K562 (cell line): ENCODE measurements around the gene PYROXD2. TPM values are rescaled to one million over a fixed set of nuclear protein-coding genes. Genes with fewer than 3 reads are reported as not detected.
A peak's percentile ranks its signal among the peaks of the same experiment; 100 is the strongest.

Experiments used
- CREB1 ChIP-seq, 2 experiments: sonication (generic) in 1 of 2; formaldehyde crosslinking in 1 of 2; IDR thresholded peaks; 2 replicates each; pipeline versions ENCODE4 v1.6.1 to v1.8.0; 2012 to 2022; ENCODE audit warnings: inconsistent platforms in 1 of 2, mild to moderate bottlenecking in 1 of 2, missing genetic modification reagents in 1 of 2, moderate library complexity in 1 of 2
- ELK1 ChIP-seq: sonication (generic); formaldehyde crosslinking; IDR thresholded peaks from 2 replicates; pipeline ENCODE4 v1.8.1; 2022; ENCODE audit warnings: missing genetic modification reagents
- IRF1 ChIP-seq: sonication (generic); formaldehyde crosslinking; IDR thresholded peaks from 2 replicates; pipeline ENCODE4 v1.8.0; 2022; ENCODE audit warnings: missing genetic modification reagents, mild to moderate bottlenecking, borderline replicate concordance
- KLF16 ChIP-seq: IDR thresholded peaks from 2 replicates; pipeline ENCODE4 v1.6.1; 2016; ENCODE audit warnings: antibody characterized with exemption
- MNT ChIP-seq, 2 experiments: fragments of 450-650 bp; conservative IDR thresholded peaks; 2 replicates each; pipeline ENCODE4 v1.6.1; 2017; ENCODE audit warnings: mild to moderate bottlenecking in 2 of 2, moderate library complexity in 2 of 2
- NCOR1 ChIP-seq: fragments of 450-650 bp; IDR thresholded peaks from 2 replicates; pipeline ENCODE4 v1.6.1; 2016; ENCODE audit warnings: mild to moderate bottlenecking, moderate library complexity
- PYGO2 ChIP-seq: fragments of 450-650 bp; IDR thresholded peaks from 2 replicates; pipeline ENCODE4 v1.6.1; 2016; ENCODE audit warnings: mild to moderate bottlenecking, missing genetic modification characterization, moderate library complexity, missing compliant biosample characterization
- SMARCE1 ChIP-seq: fragments of 450-650 bp; IDR thresholded peaks from 2 replicates; pipeline ENCODE4 v1.7.1; 2016; ENCODE audit warnings: mild to moderate bottlenecking
- TBP ChIP-seq: optimal IDR thresholded peaks from 2 replicates; pipeline ENCODE3; 2011; ENCODE audit warnings: low read depth, low read length, improper control_type of control experiment
- TCF7 ChIP-seq: sonication (generic); IDR thresholded peaks from 2 replicates; pipeline ENCODE4 v1.6.1; 2016; ENCODE audit warnings: antibody characterized with exemption, borderline replicate concordance
- TOE1 ChIP-seq, 2 experiments: fragments of 450-650 bp in 1 of 2; sonication (generic) in 1 of 2; formaldehyde crosslinking in 1 of 2; IDR thresholded peaks; 2 replicates each; pipeline versions ENCODE4 v1.7.1 to v1.8.0; 2016 to 2022; ENCODE audit warnings: borderline replicate concordance in 2 of 2, mild to moderate bottlenecking in 2 of 2, antibody characterized with exemption in 1 of 2, inconsistent platforms in 1 of 2, low read depth in 1 of 2, missing genetic modification reagents in 1 of 2, moderate library complexity in 1 of 2
- USF1 ChIP-seq: sonication (generic); formaldehyde crosslinking; IDR thresholded peaks from 2 replicates; pipeline ENCODE4 v1.9.0; 2022; ENCODE audit warnings: mild to moderate bottlenecking, missing genetic modification reagents
- ZBTB5 ChIP-seq: fragments of 450-650 bp; IDR thresholded peaks from 2 replicates; pipeline ENCODE4 v1.6.1; 2017; ENCODE audit warnings: antibody characterized with exemption
- ZKSCAN3 ChIP-seq: fragments of 250-450 bp; sonication (Bioruptor Pico); IDR thresholded peaks from 2 replicates; pipeline ENCODE4 v1.4.0; 2020
- ZNF639 ChIP-seq, 2 experiments: fragments of 200-800 bp in 1 of 2; sonication (Bioruptor generic) in 1 of 2; sonication (generic) in 1 of 2; formaldehyde crosslinking in 1 of 2; IDR thresholded peaks in 1 of 2; conservative IDR thresholded peaks in 1 of 2; 2 replicates each; pipeline versions ENCODE4 v1.5.0 to v1.6.1; 2016 to 2020; ENCODE audit warnings: missing compliant biosample characterization in 1 of 2, missing genetic modification characterization in 1 of 2, missing genetic modification reagents in 1 of 2
- ZNF655 ChIP-seq: fragments of 250-450 bp; sonication (Bioruptor Pico); IDR thresholded peaks from 2 replicates; pipeline ENCODE4 v1.5.0; 2021
- polyA plus RNA-seq, 8 experiments: library from polyadenylated mRNA; depleted of rRNA in 4 of 8; stranded (reverse) in 5 of 8; unstranded in 3 of 8; fragments of >200 nt; fragmentation: Nextera tagmentation in 2 of 8; fragmentation: Illumina TruSeq in 1 of 8; extraction: Ambion mirVana in 2 of 8; extraction: Trizol in 1 of 8; gene quantifications; 2 replicates each; pipeline versions ENCODE4 v1.2.1 to v1.2.3, GENCODE V29; 2011 to 2014; ENCODE audit warnings: inconsistent platforms in 1 of 8, missing spikeins in 1 of 8
- total RNA-seq, 7 experiments: library from RNA; depleted of rRNA in 6 of 7; stranded (reverse); fragments of >200 nt in 6 of 7; fragmentation: Illumina TruSeq in 2 of 7; extraction: Trizol in 2 of 7; gene quantifications; 2 replicates each; pipeline versions ENCODE4 v1.2.1 to v1.2.3, GENCODE V29; 2011 to 2021; ENCODE audit warnings: low replicate concordance in 1 of 7

Gene PYROXD2
- total and polyA plus RNA-seq, 9 of the 15 experiments (the other 6 are each of a cell fraction or from before 2014, with no cell fraction given), result 0.14 to 1.4 (median 0.58) TPM

GRCh38 chr10:98460837-98461499 is 46.0 kb upstream of the PYROXD2 start (continued):
- TF ChIP-seq TOE1 (IDR thresholded peaks at IDR 0.05; ENCODE audit: borderline replicate concordance) (peak; percentile 47; the same call in 1 of the 2 replicates), TOE1 (CRISPR knock-in tag; IDR thresholded peaks at IDR 0.05; ENCODE audit: borderline replicate concordance, low read depth) (no peak), USF1 (peak; percentile 33; the same call in 1 of the 2 replicates), ZKSCAN3 (CRISPR knock-in tag) (no peak), TCF7 (0 out of 2 replicates have a peak, but pooled peaks have one; percentile 32), CREB1 (IDR thresholded peaks at IDR 0.05) (peak; percentile 76), CREB1 (CRISPR knock-in tag; IDR thresholded peaks at IDR 0.05) (peak; percentile 22; the same call in 1 of the 2 replicates), ELK1 (no peak), NCOR1 (peak; percentile 94), PYGO2 (peak; percentile 53; the same call in 1 of the 2 replicates), KLF16 (peak; percentile 90), MNT (conservative IDR thresholded peaks at IDR 0.05) (peak; percentile 81 to 89), IRF1 (CRISPR knock-in tag) (no peak), ZNF639 (CRISPR knock-in tag; conservative IDR thresholded peaks at IDR 0.05 in 1 of 2, IDR thresholded peaks at IDR 0.05 in 1 of 2) (peak in 1 of 2 experiments; percentile 60; a peak in 1 of 4 replicates), ZBTB5 (peak; percentile 99), SMARCE1 (peak; percentile 96), ZNF655 (CRISPR knock-in tag) (no peak), TBP (peak; percentile 8)
